Kidney glomerular epithelial cell (primary cell): ENCODE results near the gene MRPL23.

Source experiments
- DNase-seq: peaks from one replicate; lab custom pipeline; 2025; lab: John Stamatoyannopoulos, UW

Gene MRPL23

DNA sequence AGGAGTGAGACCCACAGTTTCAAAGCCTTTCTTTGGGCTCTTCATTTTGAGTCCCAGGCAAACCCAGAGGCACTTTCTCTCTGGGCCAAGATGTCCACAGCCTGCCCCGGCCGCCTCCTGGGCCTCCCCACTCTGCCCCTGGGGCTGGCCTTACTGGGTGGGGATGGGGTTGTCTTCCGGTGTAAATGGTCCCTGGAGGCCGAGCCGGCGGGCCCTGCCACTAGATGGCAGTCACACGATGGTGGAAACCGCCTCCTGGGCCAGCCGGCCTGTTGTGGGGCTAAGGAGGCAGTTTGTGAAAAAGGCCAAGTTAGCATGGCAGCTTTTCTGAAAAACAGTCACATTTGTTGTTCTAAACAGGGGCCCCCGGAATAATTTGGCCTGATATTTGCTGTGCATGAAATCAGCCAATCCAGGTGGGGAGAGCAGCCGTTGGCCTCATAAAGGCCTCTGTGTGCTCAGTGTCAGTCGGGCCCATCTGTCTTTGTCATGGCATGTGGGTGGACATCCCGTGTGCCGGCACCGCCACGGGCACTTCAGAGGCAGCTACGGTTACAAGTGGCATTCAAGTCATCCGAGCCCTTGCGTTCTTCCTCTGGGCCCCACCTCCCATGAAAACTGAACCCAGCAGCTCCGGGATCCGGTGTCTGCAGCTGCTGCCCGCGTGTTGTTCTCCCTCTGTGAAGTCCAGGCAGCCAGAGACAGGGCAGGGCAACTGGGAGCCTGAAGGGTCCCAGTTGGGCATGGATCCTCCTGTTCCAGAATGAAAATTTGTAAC is 6.5 kb downstream of the MRPL23 start:
- DNase-seq = no peak

DNA sequence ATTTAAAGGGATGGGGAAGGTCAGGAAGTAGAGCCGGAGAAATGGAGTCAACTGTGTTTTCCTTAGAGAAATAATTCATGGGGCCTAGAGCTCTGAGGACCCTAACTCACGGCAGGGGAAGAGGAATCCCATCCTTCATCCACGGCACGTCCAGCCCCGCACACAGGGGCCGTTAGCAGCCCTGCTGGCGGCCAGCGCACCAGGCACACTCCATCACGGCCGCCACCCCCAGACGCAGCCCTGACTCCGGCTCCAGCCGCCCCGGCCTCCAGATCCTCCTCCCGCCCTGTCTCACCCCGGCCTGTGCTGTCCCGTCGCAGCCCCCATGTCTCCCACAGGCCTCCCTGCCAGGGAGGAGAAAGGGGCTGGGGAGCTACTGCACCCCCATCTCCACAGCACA is 11.2 kb downstream of the MRPL23 start:
- DNase-seq = no peak

GRCh38 chr11:1959786-1960185 is 12.7 kb downstream of the MRPL23 start:
- no peak for DNase-seq

DNA sequence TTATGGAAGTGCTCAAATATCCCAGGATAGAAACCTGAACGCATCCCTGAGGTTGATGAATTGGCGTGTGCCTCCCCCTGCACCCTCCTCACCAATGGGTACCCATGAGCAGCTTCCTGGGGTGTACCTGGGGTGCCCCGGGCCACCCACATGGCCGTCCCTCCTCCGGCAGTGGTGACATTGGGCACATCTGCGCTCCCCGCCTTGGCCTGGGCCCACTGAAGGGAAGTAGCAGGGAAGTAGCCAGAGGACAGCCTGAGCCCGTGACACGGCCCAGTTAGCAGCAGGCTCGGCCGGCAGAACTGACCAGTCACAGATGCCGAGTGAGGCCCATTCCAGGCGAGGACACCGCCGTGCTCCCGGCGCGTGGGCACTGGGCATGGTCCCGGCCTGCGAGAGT is 16.7 kb downstream of the MRPL23 start:
- no peak for DNase-seq

- no peak for DNase-seq
Measured at GRCh38 chr11:1964348-1964747, 17.2 kb downstream of the MRPL23 start.

DNA sequence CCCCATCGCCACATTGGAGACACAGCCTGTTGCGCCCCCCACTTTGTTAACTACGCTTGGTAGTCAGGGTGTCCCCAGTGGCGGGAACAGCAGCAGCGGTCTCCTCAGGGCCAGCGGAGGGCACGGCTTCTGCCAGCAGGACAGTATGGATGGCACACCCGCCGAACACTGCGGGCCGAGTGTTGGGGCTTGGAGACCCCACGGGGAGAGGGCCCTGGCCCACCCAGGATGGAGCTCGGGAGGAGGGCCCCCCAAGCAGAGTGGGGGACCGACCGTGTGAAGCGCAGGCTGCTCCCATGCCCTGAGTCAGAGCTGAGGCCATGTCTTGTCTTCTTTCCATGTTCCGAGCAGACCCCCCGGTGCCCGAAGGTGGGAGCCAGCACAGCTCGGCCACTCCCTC is 17.8 kb downstream of the MRPL23 start:
- DNase-seq = no peak

GRCh38 chr11:1966531-1966930 is 19.4 kb downstream of the MRPL23 start:
- no peak for DNase-seq

DNA sequence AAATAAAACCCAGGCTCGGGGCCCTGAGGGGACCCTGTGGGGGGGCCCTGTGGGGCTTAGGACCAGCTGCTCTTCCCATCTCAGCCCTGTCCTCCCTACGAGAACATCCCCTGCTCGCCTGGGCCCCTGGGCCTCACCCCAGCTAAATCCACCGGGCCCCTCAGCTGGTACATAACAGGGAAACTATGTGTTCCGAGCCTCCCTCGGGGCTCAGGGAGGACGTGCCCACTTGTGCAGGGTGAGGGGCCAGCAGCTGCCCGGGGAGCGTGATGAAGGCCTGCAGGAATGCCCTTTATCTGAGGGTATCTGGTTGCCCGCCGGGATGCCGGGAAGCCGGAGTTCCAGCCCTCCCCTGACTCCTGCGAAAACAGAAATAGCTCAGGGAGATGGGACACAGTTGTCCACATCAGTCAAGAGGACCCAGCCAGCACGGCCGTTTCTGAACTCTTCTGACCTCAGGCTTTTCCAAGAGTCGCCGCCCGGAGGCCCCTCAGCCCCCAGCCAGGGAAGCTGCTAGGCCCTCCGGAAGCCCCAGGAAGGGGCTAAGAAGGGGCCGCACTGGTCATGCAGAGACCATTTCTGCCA is 20.6 kb downstream of the MRPL23 start:
- DNase-seq = no peak

- no peak for DNase-seq
Measured at GRCh38 chr11:1968454-1969002, 21.4 kb downstream of the MRPL23 start.

DNA sequence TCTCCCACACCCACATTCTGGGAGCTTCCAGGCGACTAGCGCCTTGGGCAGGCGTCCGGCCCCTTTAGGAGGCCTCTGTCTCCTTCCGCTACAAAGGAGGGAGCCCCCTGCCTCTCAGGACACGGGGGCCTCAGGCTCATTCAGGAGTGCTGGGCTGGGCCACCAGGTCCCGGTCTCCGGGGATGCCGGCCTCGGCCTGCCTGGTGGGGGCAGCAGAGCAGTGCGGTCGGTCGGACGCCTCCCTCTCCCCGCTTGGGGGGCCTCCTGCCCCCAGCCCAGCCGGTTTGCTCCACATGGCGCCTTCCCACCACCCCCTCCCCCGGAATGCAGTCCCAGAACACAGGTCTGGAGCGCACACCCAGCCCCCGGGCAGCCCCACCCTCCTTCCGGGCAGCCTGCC is 21.9 kb downstream of the MRPL23 start:
- no peak for DNase-seq

GRCh38 chr11:1969776-1970175 is 22.6 kb downstream of the MRPL23 start:
- DNase-seq = no peak

GRCh38 chr11:1970956-1971355 is 23.8 kb downstream of the MRPL23 start:
- no peak for DNase-seq

DNA sequence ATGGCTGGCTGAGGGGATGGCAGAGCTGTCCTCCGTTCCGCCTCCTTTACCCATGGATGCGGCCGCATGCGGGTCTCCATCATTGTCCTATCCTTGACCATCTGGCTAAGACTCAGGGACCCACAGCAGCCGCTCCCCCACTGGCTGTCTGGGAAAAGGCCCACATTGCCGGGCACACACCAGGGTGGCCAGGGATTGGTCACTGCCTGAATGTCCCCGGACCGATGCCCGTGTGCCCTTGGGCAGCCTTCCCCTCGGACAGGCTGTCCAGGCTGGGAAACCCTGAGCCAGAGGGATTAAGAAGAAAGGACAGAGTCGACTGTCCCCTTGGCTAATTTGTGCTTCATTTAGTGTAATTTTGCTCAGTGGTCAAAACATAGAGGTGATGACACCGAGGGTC is 28.1 kb downstream of the MRPL23 start:
- DNase-seq = no peak

- no peak for DNase-seq
Measured at GRCh38 chr11:1978720-1979473, 31.8 kb downstream of the MRPL23 start.

GRCh38 chr11:1979607-1980006 is 32.5 kb downstream of the MRPL23 start:
- no peak for DNase-seq

DNA sequence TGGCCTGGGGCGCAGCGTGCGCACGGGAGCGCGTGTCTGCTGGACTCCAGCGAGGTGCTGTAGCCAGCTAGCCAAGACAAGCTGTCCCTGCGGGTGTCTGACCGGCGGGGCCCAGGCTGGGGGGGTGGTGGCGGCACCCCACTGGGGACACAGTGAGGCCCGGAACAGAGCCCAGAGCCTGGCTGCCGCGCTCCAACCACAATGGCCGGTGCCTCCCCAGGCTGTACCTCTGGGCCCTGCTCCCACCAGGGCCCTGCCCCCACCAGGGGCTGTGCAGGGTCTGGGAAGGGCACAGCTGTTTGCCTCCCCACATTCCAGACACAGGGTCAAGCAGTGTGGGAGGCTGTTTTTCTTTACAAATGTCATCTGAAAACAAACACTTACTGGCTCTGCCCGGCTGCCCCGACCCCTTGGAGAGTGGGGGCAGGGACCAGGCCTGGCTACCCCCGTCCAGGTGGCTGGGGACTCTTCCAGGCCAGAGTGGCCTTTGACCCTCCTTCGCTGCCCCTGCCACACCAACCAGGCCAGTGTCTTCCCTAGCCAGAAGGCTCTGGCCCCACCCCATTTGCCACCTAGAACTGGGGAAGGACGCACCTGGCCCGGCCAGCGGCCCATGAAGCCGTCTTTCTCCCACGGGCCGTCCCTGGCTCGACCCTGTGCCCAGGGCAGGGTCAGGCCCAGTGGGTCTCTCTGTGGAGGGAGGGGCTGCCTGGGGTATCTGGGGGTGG is 35.9 kb downstream of the MRPL23 start:
- no peak for DNase-seq

GRCh38 chr11:1983601-1983961 is 36.4 kb downstream of the MRPL23 start:
- DNase-seq = no peak

DNA sequence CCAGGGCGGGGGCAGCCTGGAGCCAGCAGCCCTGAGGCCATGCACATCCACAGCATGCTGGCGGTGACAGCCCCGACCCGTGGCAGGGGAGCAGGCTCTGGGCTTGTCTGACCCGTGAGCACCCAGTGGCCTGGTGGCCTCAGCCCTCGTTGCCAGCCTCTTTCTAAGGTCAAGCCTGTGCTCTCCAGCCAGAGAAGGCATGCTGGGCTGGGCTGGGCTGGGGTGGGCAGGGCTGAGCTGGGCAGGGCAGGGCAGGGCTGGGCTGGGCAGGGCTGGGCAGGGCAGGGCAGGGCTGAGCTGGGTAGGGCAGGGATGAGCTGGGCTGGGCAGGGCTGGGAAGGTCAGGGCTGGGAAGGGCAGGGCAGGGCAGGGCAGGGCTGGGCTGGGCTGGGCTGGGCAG is 39.9 kb downstream of the MRPL23 start:
- DNase-seq = no peak

- DNase-seq = no peak
Measured at GRCh38 chr11:1988174-1988573, 41.0 kb downstream of the MRPL23 start.

DNA sequence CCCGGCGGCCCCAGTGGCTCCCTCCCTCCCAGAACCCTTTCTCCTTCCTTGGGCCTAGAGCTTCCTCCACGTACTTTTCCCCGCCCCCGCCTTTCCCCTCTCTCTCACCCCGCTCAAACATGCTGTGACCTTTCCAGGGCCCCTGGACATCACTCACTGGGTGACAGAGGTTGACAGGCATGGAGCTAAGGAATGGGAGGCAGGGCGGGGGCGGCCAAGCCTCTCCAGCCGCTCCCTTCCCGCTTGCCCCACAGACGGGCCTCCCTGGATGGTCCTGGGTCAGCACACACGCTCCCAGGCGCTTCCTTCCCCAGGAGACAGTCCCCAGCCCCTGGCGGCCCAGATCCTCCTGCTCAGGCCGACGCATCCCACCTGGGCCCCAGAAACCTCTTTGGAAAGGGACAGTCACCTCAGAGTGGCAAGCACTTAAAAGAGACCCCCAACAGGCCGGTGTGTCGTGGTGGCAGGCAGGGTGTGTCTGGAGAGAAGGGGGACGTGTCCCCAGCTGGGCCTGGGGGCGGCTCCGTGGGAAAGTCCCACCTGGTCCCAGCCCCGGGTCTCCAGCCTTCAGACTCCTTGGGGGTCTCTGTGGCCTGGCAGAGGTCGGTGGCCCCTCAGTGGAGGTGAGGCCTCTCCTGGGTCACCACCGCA is 41.7 kb downstream of the MRPL23 start:
- DNase-seq = no peak

DNA sequence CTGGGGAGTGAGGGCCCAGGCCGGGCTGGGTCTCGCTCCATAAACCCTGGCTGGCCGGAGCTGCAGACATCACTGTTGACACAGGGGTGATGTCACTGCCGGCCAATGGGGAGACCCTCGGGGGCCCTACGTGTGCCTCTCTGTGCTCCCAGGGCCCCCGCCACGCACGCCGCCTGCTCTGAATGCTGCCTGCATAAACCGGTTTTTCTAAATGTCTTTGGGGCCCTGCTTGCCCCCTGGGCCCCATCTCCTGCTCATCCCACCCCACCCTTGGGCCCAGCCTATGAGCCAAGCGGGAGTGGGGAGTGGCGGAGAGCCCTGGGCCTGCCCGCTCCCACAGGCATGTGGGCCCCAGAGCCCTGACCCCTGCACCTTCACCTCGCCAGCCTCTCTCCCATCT is 42.8 kb downstream of the MRPL23 start:
- no peak for DNase-seq
